ENCODE measurements around the gene NELL2.

- TF ChIP-seq CTCF (conservative IDR thresholded peaks at IDR 0.05; ENCODE audit: low read depth, low read length) (no peak), EZH2phosphoT487 (IDR thresholded peaks at IDR 0.05; ENCODE audit: borderline replicate concordance, low read length) (peak; percentile 52; the same call in 1 of the 2 replicates), EZH2 (IDR thresholded peaks at IDR 0.05; ENCODE audit: low read length, unreplicated experiment) (no peak)
These were observed 630 bp downstream of the NELL2 start for GRCh38 chr12:44875417-44875953.
